SKM-1 treated with dmso at 0.1 percent for 144 hours (cell line): Measurements from ENCODE around the gene LYVE1.
A peak's percentile ranks its signal among the peaks of the same experiment; 100 is the strongest.

ENCODE experiments used
- DNase-seq: peaks from one replicate; lab custom pipeline; 2025; ENCODE audit not compliant: unreplicated experiment; lab: John Stamatoyannopoulos, UW

LYVE1 gene

GRCh38 chr11:10561043-10561818 is 7.2 kb downstream of the LYVE1 start:
- no peak for DNase-seq

- no peak for DNase-seq
These were observed 10.2 kb downstream of the LYVE1 start for GRCh38 chr11:10558288-10558687.

DNA sequence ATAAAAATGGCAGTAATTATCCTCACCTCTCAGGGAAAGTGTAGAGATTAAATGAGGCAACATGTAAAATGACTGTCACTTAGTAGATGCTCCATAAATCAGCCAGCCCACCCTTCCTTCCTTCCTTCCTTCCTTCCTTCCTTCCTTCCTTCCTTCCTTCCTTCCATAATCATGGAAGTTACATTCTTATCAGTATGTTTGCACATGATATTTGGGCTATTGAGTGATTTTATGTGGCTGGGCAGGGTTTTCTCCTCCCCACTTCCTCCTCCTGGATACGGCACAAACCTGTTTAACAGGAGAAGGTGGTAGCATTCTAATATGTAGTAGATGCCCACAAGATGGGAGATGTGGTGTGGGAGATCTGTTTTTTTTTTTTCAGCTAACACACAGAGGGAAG is 11.9 kb downstream of the LYVE1 start:
- no peak for DNase-seq

- DNase-seq: no peak
These were observed 16.6 kb downstream of the LYVE1 start for GRCh38 chr11:10551845-10552352.

GRCh38 chr11:10551290-10551592 is 17.2 kb downstream of the LYVE1 start:
- no peak for DNase-seq

GRCh38 chr11:10550503-10551289 is 17.8 kb downstream of the LYVE1 start:
- no peak for DNase-seq

DNA sequence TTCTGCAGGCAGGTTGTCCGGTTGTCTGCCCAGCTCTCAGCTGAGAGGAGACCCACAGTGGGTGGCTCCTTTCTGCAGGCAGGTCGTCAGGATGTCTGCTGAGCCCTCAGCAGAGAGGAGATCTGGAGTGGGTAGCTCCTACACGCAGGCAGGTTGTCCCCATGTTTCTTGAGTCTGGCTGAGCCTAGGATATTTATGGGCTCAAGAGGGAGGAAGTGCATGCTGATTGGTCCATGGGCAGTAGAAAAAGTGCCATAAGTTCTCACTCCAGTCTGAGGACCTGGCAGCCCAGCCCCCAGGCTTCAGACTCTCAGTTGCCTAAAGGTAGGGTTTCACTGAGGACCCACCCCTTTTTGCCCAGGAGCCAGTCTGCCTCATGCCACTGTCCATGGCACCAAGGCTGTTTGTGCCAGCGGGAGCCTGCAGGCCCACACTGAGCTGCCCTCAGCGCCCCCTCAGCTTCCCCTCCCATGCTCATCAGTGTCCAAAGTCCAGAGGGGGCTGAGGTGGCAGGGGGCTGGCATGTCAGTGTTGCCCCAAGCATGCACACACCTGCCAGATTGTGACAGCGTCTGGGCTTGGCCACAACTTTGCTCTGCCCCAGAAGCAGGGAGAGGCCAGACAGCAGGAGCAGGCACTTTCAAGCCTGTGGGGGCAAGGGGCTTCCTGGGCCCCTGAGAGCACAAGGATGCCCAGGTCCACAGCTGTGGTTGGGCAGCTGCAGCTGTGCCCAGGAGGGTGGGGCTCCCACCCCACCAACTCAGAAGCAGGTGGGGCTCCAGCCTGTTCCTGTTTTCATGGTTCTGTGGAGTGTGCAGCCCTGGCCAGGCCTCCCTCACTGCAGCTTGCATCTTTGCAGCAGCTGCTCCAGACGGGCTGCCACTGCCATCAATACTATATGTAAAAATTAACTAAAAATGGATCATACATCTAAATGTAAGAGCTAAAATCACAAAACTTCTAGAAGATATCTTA is 23.7 kb downstream of the LYVE1 start:
- peak; percentile 23 for DNase-seq

DNA sequence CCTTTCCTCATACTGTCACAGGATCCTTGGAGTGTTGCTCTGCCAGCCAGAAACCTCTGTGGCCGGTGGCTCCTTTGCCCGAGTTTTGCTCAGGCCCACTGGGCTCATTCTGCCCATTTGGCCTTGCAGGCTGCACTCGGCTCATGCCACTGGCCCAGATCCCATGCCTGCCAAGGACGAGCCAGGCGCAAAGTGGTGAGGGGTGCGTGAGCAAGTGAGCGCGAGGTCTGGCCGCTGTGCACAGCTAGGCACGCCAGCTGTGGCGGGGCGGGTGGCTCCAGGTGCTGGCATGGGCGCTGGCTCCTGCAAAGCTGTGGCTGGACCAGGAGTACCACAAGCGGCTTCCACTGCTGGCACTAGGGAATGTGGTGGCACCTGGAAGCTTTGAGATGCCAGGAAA is 24.7 kb downstream of the LYVE1 start:
- DNase-seq: no peak

DNA sequence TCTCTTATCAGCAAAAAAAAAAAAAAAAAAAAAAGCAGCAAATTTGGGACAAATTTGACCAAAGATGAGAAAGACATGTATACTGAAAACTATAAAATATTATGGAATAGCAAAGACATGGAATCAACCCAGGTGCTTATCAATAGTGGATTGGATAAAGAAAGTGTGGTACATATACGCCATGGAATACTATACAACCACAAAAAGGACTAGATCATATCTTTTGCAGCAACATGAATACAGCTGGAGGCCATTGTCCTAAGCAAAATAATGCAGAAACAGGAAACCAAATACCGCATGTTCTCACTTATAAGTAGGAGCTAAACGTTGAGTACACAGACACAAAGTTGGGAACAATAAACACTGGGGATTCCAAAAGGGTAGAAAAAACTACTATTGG is 25.7 kb downstream of the LYVE1 start:
- no peak for DNase-seq

DNA sequence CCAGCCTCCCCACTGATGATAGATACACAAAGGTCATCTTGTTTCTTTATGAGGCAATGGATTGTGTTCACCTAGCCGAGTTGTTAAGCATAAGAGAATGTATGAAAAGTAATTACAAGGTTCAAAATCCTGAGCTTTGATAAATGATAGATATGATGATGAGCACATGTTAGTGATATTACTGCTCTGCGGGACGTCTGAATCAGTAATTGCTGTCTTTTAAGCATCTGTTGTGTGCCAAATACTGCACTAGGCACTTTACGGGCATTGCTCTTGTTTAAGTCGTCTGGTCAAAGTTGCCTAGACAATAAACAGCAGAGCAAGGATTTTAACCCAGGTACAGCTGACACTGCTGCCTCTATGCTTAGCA is 26.9 kb downstream of the LYVE1 start:
- DNase-seq: no peak

GRCh38 chr11:10540915-10541560 is 27.4 kb downstream of the LYVE1 start, which contains the start of gene RNF141:
Gene RNF141, minus strand, starts transcription at chr11:10541187. Its CDS starts 7,029 bp downstream, at chr11:10534158.
- DNase-seq: peak; percentile 83

DNA sequence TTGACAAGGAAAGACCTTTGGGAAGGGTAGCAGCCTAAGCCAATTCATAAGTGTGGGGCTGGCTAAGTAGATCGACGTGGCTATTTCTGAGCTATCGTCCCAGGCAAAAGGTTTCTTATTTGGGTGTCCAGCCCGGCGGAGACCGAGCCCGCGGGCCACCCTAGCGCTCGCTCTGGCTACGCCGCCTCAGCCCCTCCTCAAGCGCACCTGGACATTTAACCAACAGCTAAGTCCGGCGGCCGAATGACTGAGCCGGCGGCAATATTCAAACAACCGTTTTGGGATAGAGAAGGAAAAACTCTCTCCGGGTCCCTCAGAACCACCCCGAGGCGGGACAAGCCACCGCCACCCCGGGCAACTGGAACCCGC is 27.9 kb downstream of the LYVE1 start:
- no peak for DNase-seq

DNA sequence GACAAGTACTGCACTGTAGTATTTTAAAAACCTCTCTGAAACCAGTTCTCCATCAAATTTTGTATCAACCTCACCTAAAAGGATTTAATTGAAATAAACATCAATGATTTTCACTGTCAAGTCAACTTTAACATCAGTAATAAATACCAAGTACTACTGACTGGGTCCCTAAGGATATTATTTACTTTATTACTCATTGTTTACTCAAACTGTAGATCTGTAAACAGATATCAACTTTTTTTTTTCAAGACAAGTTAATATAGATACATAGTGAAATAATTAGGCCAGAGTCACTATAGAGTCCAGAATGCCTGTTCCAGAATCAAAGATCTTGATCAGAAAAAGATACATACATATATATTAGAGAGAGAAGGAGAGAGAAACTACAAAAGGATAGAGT is 29.1 kb downstream of the LYVE1 start:
- no peak for DNase-seq

DNA sequence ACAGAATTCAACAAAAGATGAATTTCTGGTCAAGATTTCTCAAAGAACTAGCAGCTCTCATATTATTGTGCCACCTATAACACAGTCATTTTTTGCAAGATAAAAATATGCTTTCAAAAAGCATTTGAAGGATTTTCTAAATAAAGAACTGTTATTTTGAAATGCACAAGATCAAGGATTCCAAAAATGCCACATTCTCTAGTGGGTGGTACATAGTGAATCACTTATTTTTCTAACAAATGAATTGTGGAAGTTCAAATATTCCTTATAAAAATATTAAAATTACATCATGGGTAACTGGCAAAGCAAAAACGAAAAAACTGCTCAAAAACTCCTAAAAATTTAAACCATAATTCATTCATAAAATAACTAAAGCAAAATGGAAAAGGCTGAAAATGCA is 29.5 kb downstream of the LYVE1 start:
- no peak for DNase-seq

- no peak for DNase-seq
These were observed 30.9 kb downstream of the LYVE1 start for GRCh38 chr11:10537600-10537999.

DNA sequence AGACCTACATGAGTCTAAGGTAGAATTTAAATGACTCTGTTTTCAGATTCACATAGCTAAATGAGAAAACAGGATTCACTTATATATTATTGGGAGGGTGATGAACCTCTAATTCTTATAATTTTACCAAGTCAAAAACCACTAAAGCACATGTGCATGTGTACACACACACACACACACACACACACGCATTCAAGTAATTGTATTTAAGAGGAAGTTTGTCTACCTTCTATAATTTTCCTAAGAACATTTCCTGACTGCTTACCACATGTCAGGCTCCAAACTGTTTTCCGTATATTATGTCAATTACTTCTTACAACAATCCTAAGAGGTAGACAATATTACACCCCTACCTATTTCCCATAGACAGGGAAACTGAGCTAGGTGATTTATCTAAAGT is 34.1 kb downstream of the LYVE1 start:
- no peak for DNase-seq

GRCh38 chr11:10533323-10533722 is 35.1 kb downstream of the LYVE1 start:
- no peak for DNase-seq

GRCh38 chr11:10532526-10532925 is 35.9 kb downstream of the LYVE1 start:
- DNase-seq: no peak

- DNase-seq: no peak
These were observed 39.2 kb downstream of the LYVE1 start for GRCh38 chr11:10529279-10529678.

GRCh38 chr11:10528121-10528520 is 40.3 kb downstream of the LYVE1 start:
- DNase-seq: no peak
